HG03565 (cell line): Measurements from ENCODE around the gene BTBD7.
"Not testable (repeated sequence)": the region's sequence is repeated elsewhere in the genome, so short reads cannot be mapped to it uniquely, and the experiment has no call there.

ENCODE experiments used
- ATAC-seq: cut with Tn5 transposase; IDR thresholded peaks from one replicate; pipeline ENCODE4 v1.9.1; 2021; ENCODE audit warnings: mild to moderate bottlenecking, moderate library complexity; ENCODE audit not compliant: unreplicated experiment

The BTBD7 gene

GRCh38 chr14:93332853-93333630 lies at the start of gene BTBD7:
BTBD7 (minus strand) TSS chr14:93333036; CDS start chr14:93296051, 36,985 bp downstream.
- ATAC-seq, result peak; percentile 66

GRCh38 chr14:93381644-93382043 lies 48.8 kb upstream of the BTBD7 start:
- no peak for ATAC-seq

GRCh38 chr14:93379831-93380230 lies 47.0 kb upstream of the BTBD7 start:
- no peak for ATAC-seq

GRCh38 chr14:93375673-93376156 lies 42.9 kb upstream of the BTBD7 start:
- ATAC-seq, result peak; percentile 86

GRCh38 chr14:93369713-93370266 lies 37.0 kb upstream of the BTBD7 start:
- ATAC-seq, result peak; percentile 73

GRCh38 chr14:93368996-93369712 lies 36.3 kb upstream of the BTBD7 start:
- no peak for ATAC-seq

GRCh38 chr14:93354873-93355272 lies 22.0 kb upstream of the BTBD7 start:
- ATAC-seq, result not testable (repeated sequence)

GRCh38 chr14:93348292-93348691 lies 15.5 kb upstream of the BTBD7 start:
- ATAC-seq, result no peak

GRCh38 chr14:93347850-93348249 lies 15.0 kb upstream of the BTBD7 start:
- no peak for ATAC-seq

GRCh38 chr14:93346926-93347721 lies 14.3 kb upstream of the BTBD7 start, which contains the start of gene COX8C:
COX8C (plus strand) TSS chr14:93347182; CDS start chr14:93347269, 87 bp downstream.
- no peak for ATAC-seq

- ATAC-seq, result no peak
These were observed 11.0 kb upstream of the BTBD7 start for GRCh38 chr14:93343797-93344196.

- no peak for ATAC-seq
These were observed 10.4 kb upstream of the BTBD7 start for GRCh38 chr14:93343266-93343665.

GRCh38 chr14:93337884-93338283 lies 5.0 kb upstream of the BTBD7 start:
- ATAC-seq, result no peak

- ATAC-seq, result no peak
These were observed 4.4 kb upstream of the BTBD7 start for GRCh38 chr14:93337143-93337753.

- ATAC-seq, result no peak
These were observed 831 bp upstream of the BTBD7 start for GRCh38 chr14:93333631-93334103.

- ATAC-seq, result peak; percentile 39
These were observed 411 bp downstream of the BTBD7 start for GRCh38 chr14:93332397-93332852.

- no peak for ATAC-seq
These were observed 974 bp downstream of the BTBD7 start for GRCh38 chr14:93331728-93332396.

GRCh38 chr14:93331002-93331727 lies 1.7 kb downstream of the BTBD7 start:
- no peak for ATAC-seq

GRCh38 chr14:93330609-93331000 lies 2.2 kb downstream of the BTBD7 start:
- no peak for ATAC-seq
